ENCODE data around the gene MMP24OS. TPM values are rescaled to one million over a fixed set of nuclear protein-coding genes. Genes with fewer than 3 reads are reported as not detected.
A peak's percentile ranks its signal among the peaks of the same experiment; 100 is the strongest.

The MMP24OS gene
- total RNA-seq, 1 donor from 2014 or later = 5.0 TPM

DNA sequence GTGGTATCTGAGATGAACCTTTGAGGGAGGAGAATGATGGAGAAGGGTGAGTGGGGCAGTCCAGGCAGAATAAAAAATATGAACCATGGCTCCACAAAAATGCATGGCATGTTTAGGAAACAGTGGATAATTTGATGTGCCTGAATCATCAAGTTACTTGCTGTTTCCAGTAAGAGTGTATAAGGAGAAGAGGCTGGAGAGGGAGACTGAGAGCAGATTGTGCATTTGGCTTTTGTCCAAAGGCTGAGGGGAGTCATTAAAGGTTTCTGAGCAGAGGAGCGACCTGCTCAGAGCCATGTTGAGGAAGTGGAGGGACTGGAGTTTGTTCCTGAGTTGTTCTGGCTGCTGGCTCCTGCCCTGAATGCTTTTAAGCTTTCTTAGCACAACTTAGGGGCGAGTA, 45.3 kb downstream of the MMP24OS start:
- DNase-seq (ENCODE audit: low read depth) = no peak
- H3K27me3 ChIP-seq (ENCODE audit: control insufficient read depth, insufficient read depth, low read length) = peaks cover 9% of the 10 kb centered on the region
- FAIRE-seq = no peak

DNA sequence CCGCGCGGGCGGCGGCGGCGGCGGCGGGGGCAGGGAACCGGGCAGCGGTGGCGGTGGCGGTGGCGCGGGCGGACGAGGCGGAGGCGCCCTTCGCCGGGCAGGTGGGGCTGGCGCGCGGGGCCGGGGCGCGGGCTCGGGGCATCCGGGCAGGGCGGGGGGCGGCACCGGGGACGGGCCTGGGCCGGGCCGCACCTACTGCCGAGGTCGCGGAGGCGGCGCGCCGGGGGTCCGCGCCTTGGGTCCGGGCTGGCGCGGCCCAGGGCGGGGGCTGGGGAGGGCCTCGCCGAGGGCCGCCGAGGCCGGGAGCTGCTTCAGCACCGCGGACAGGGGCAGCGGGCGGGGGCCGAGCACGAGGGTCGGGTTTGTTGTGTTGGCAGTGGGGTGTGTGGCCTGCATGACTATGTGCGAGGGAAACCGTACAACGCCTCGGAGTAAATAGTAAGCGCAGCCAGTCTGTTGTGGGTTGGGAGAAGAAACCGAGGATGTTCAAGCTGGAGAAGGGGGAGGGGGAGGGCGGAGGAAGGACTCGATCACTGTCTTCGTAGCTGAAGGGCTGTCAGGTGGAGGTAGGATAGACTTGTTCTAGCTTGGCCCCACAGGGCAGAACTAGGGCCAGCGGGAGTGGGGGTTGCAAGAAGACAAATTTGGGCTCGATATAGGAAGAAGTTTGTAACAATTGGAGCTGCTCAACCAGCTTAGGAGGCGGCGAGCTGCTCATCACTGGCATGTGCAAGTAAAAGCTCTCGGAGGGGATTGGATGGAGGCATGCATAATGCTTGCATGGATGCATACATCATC, 50.8 kb downstream of the MMP24OS start:
- DNase-seq (ENCODE audit: low read depth) (peak; percentile 4), FAIRE-seq (no peak)
- Histone ChIP-seq H3K36me3 (ENCODE audit: control insufficient read depth, insufficient read depth, low read length) (no peaks in the 10 kb centered on the region), H3K4me3 (ENCODE audit: low read depth, low read length) (no peak overlapping the region), H3K27me3 (ENCODE audit: control insufficient read depth, insufficient read depth, low read length) (peaks cover 22% of the 10 kb centered on the region)
- TF ChIP-seq, protein P1, sequence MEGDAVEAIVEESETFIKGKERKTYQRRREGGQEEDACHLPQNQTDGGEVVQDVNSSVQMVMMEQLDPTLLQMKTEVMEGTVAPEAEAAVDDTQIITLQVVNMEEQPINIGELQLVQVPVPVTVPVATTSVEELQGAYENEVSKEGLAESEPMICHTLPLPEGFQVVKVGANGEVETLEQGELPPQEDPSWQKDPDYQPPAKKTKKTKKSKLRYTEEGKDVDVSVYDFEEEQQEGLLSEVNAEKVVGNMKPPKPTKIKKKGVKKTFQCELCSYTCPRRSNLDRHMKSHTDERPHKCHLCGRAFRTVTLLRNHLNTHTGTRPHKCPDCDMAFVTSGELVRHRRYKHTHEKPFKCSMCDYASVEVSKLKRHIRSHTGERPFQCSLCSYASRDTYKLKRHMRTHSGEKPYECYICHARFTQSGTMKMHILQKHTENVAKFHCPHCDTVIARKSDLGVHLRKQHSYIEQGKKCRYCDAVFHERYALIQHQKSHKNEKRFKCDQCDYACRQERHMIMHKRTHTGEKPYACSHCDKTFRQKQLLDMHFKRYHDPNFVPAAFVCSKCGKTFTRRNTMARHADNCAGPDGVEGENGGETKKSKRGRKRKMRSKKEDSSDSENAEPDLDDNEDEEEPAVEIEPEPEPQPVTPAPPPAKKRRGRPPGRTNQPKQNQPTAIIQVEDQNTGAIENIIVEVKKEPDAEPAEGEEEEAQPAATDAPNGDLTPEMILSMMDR (IDR thresholded peaks at IDR 0.05; ENCODE audit: insufficient read depth, low read length, severe bottlenecking) = no peak

More for the DNA sequence above, 45.3 kb downstream of the MMP24OS start:
- TF ChIP-seq, protein P1 (IDR thresholded peaks at IDR 0.05; ENCODE audit: insufficient read depth, low read length, severe bottlenecking) = no peak
- Histone ChIP-seq H3K36me3 (ENCODE audit: control insufficient read depth, insufficient read depth, low read length) (no peaks in the 10 kb centered on the region), H3K4me3 (ENCODE audit: low read depth, low read length) (no peak overlapping the region)

Other genes starting within 250 kb of the MMP24OS start
- gene TRPC4AP, start 185.3 kb downstream of the MMP24OS start, total RNA-seq = 30.3 and 33.5 TPM in 2 replicates
- gene EDEM2, start 130.8 kb downstream of the MMP24OS start, total RNA-seq = 36.3 and 63.0 TPM in 2 replicates
- 61.3 and 127 TPM in 2 replicates for gene PROCR, start 106.0 kb downstream of the MMP24OS start, total RNA-seq
- gene MMP24, start 51.4 kb downstream of the MMP24OS start, total RNA-seq = under 0.01 TPM in 1 of 2 replicates, not detected in the other
- gene EIF6, start 6.7 kb upstream of the MMP24OS start, total RNA-seq = 226 and 370 TPM in 2 replicates
- gene FAM83C, start 14.3 kb upstream of the MMP24OS start, total RNA-seq = 0.26 and 0.64 TPM in 2 replicates
- 20.8 and 24.7 TPM in 2 replicates for gene UQCC1, start 133.9 kb upstream of the MMP24OS start, total RNA-seq
- gene GDF5, start 160.1 kb upstream of the MMP24OS start, total RNA-seq = under 0.01 TPM in 2 replicates
- 15.0 and 21.9 TPM in 2 replicates for gene CEP250, start 177.5 kb upstream of the MMP24OS start, total RNA-seq